ENCODE data around the gene HIVEP1.
A peak's percentile ranks its signal among the peaks of the same experiment; 100 is the strongest.

HIVEP1 gene

GRCh38 chr6:11996751-11997150 lies 15.4 kb upstream of the HIVEP1 start:
- no peak for DNase-seq

- no peak for DNase-seq
Observed at GRCh38 chr6:11999246-11999645, 12.9 kb upstream of the HIVEP1 start.

- DNase-seq = no peak
Observed at GRCh38 chr6:12000174-12000573, 11.9 kb upstream of the HIVEP1 start.

GRCh38 chr6:12001004-12001705 lies 11.0 kb upstream of the HIVEP1 start:
- no peak for DNase-seq

GRCh38 chr6:12001706-12002435 lies 10.2 kb upstream of the HIVEP1 start:
- DNase-seq = no peak

- DNase-seq = no peak
Observed at GRCh38 chr6:12007473-12007872, 4.6 kb upstream of the HIVEP1 start.

GRCh38 chr6:12007887-12008286 lies 4.2 kb upstream of the HIVEP1 start:
- peak; percentile 23 for DNase-seq

GRCh38 chr6:12008366-12009179 lies 3.5 kb upstream of the HIVEP1 start:
- DNase-seq = peak; percentile 83

GRCh38 chr6:12009180-12009685 lies 2.9 kb upstream of the HIVEP1 start:
- DNase-seq = no peak

- DNase-seq = peak; percentile 45
Observed at GRCh38 chr6:12009876-12010634, 2.1 kb upstream of the HIVEP1 start.

- DNase-seq = peak; percentile 88
Observed at GRCh38 chr6:12010635-12011275, 1.4 kb upstream of the HIVEP1 start.

- DNase-seq = peak; percentile 88
Observed at GRCh38 chr6:12011276-12012037, 655 bp upstream of the HIVEP1 start.

GRCh38 chr6:12012558-12013306 lies 620 bp downstream of the HIVEP1 start:
- DNase-seq = peak; percentile 76

GRCh38 chr6:12013307-12013719 lies 1.2 kb downstream of the HIVEP1 start:
- DNase-seq = peak; percentile 64

GRCh38 chr6:12014027-12014872 lies 2.1 kb downstream of the HIVEP1 start:
- DNase-seq = no peak

GRCh38 chr6:12014873-12015149 lies 2.7 kb downstream of the HIVEP1 start:
- no peak for DNase-seq

- DNase-seq = no peak
Observed at GRCh38 chr6:12017263-12017662, 5.2 kb downstream of the HIVEP1 start.

- DNase-seq = no peak
Observed at GRCh38 chr6:12017876-12018401, 5.8 kb downstream of the HIVEP1 start.

GRCh38 chr6:12020187-12020791 lies 8.2 kb downstream of the HIVEP1 start:
- DNase-seq = no peak

Measured in NCI-H526 treated with DMSO at 0.1 percent for 48 hours (cell line).